ENCODE measurements around the gene MAD1L1. TPM values are rescaled to one million over a fixed set of nuclear protein-coding genes. Genes with fewer than 3 reads are reported as not detected.

The MAD1L1 gene
- total RNA-seq, 1 donor from 2014 or later, result 59.6 TPM

GRCh38 chr7:2227699-2228098 lies 5.0 kb downstream of the MAD1L1 start:
- H3K36me3 ChIP-seq, result peaks cover 22 to 34% of the 10 kb centered on the region in 2 donors

GRCh38 chr7:2225830-2226229 lies 6.9 kb downstream of the MAD1L1 start:
- Histone ChIP-seq H3K4me3 (no peak overlapping the region), H3K27ac (no peak overlapping the region), H3K27me3 (no peaks in the 10 kb centered on the region), H3K9me3 (no peaks in the 10 kb centered on the region), H3K36me3 (peaks cover 29 to 37% of the 10 kb centered on the region in 2 donors), H3K4me1 (peaks cover 0 to under 1% of the 10 kb centered on the region in 2 donors)
- intact Hi-C loops (cut with DNase I), result no loop called here
- DNase-seq (ENCODE audit: low spot score in 2 of 2), result no peak
- no peak for TF ChIP-seq CTCF (IDR thresholded peaks at IDR 0.05)

More at GRCh38 chr7:2227699-2228098, 5.0 kb downstream of the MAD1L1 start:
- no peaks in the 10 kb centered on the region for H3K27me3 ChIP-seq
- H3K9me3 ChIP-seq, result no peaks in the 10 kb centered on the region
- intact Hi-C loops (cut with DNase I), result no loop called here
- H3K27ac ChIP-seq, result no peak overlapping the region
- DNase-seq (ENCODE audit: low spot score in 2 of 2), result no peak
- peaks cover 2 to 13% of the 10 kb centered on the region in 2 donors for H3K4me1 ChIP-seq
- no peak overlapping the region for H3K4me3 ChIP-seq
- TF ChIP-seq CTCF (IDR thresholded peaks at IDR 0.05), result no peak

GRCh38 chr7:2225336-2225735 lies 7.4 kb downstream of the MAD1L1 start:
- intact Hi-C loops (cut with DNase I), result no loop called here
- no peak for DNase-seq (ENCODE audit: low spot score in 2 of 2)
- H3K9me3 ChIP-seq, result no peaks in the 10 kb centered on the region
- no peaks in the 10 kb centered on the region for H3K27me3 ChIP-seq
- no peaks in the 10 kb centered on the region for H3K4me1 ChIP-seq
- H3K27ac ChIP-seq, result no peak overlapping the region
- H3K4me3 ChIP-seq, result no peak overlapping the region
- peaks cover 29 to 37% of the 10 kb centered on the region in 2 donors for H3K36me3 ChIP-seq
- no peak for TF ChIP-seq CTCF (IDR thresholded peaks at IDR 0.05)

- Histone ChIP-seq H3K4me1 (no peaks in the 10 kb centered on the region), H3K4me3 (no peak overlapping the region), H3K27me3 (no peaks in the 10 kb centered on the region), H3K36me3 (peaks cover 32 to 39% of the 10 kb centered on the region in 2 donors), H3K27ac (no peak overlapping the region), H3K9me3 (no peaks in the 10 kb centered on the region)
- TF ChIP-seq CTCF (IDR thresholded peaks at IDR 0.05), result no peak
- no peak for DNase-seq (ENCODE audit: low spot score in 2 of 2)
- intact Hi-C loops (cut with DNase I), result no loop called here
Measured at GRCh38 chr7:2224934-2225333, 7.8 kb downstream of the MAD1L1 start.

- H3K27me3 ChIP-seq, result no peaks in the 10 kb centered on the region
- no peaks in the 10 kb centered on the region for H3K4me1 ChIP-seq
- H3K9me3 ChIP-seq, result no peaks in the 10 kb centered on the region
- DNase-seq (ENCODE audit: low spot score in 2 of 2), result no peak
- intact Hi-C loops (cut with DNase I), result no loop called here
- H3K4me3 ChIP-seq, result no peak overlapping the region
- no peak overlapping the region for H3K27ac ChIP-seq
- TF ChIP-seq CTCF (IDR thresholded peaks at IDR 0.05), result no peak
- peaks cover 32 to 40% of the 10 kb centered on the region in 2 donors for H3K36me3 ChIP-seq
Measured at GRCh38 chr7:2224491-2224928, 8.2 kb downstream of the MAD1L1 start.

- TF ChIP-seq CTCF (IDR thresholded peaks at IDR 0.05), result no peak
- intact Hi-C loops (cut with DNase I), result no loop called here
- Histone ChIP-seq H3K27me3 (no peaks in the 10 kb centered on the region), H3K36me3 (peaks cover 32 to 48% of the 10 kb centered on the region in 2 donors), H3K9me3 (no peaks in the 10 kb centered on the region), H3K4me3 (no peak overlapping the region), H3K27ac (no peak overlapping the region), H3K4me1 (no peaks in the 10 kb centered on the region)
- DNase-seq (ENCODE audit: low spot score in 2 of 2), result no peak
Measured at GRCh38 chr7:2223321-2223720, 9.4 kb downstream of the MAD1L1 start.

All from ascending aorta (tissue), 2 donors.